ENCODE measurements around the gene FLCN.

FLCN gene

DNA sequence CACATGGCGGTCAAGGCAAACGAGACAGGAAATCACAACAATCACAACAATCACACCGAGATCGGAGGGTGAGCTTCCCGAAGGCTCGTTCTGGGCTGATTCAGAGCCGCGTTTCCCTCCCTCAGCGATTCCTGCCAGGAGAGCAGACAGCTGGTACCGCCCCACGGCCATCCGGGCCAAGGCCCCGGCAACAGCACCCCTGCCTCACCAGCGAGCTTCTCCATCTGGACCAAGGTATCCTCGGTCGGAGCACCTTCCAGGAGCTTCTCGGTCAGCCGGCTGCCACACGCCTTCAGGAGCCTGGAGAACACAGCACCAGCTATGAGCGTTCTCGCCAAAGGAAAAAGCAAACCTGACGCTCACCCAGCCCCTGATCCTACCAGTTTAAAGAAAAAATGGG lies 15.6 kb downstream of the FLCN start:
- in situ Hi-C loops (cut with HindIII; ENCODE audit: low sequenced_read_pairs) = no loop called here

DNA sequence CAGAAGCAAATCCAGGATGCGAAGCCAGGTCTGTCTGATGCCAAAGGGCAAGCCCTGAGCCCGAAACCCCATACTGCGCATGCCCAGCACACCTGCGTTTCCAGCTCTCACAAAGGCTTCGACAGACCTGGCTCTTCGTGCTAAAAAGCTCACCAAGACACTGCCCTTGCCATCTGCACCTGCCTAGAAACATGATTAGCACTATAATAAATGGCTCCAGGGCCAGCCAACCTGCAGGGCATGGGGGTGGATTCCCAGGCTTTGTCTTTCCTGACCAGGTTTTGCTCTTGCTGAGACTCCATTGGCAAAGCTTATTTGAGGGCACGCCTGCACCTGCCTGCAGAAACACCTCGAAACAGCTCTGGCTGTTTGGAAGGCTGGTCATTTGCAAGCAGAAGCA lies 16.4 kb downstream of the FLCN start:
- DNase-seq (ENCODE audit: low read depth, low spot score) = no peak
- in situ Hi-C loops (cut with HindIII; ENCODE audit: low sequenced_read_pairs) = no loop called here
- TF ChIP-seq, protein P1, sequence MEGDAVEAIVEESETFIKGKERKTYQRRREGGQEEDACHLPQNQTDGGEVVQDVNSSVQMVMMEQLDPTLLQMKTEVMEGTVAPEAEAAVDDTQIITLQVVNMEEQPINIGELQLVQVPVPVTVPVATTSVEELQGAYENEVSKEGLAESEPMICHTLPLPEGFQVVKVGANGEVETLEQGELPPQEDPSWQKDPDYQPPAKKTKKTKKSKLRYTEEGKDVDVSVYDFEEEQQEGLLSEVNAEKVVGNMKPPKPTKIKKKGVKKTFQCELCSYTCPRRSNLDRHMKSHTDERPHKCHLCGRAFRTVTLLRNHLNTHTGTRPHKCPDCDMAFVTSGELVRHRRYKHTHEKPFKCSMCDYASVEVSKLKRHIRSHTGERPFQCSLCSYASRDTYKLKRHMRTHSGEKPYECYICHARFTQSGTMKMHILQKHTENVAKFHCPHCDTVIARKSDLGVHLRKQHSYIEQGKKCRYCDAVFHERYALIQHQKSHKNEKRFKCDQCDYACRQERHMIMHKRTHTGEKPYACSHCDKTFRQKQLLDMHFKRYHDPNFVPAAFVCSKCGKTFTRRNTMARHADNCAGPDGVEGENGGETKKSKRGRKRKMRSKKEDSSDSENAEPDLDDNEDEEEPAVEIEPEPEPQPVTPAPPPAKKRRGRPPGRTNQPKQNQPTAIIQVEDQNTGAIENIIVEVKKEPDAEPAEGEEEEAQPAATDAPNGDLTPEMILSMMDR (IDR thresholded peaks at IDR 0.05; ENCODE audit: low read depth, low read length) = no peak
- H3K4me3 ChIP-seq (ENCODE audit: low read depth, low read length) = no peak overlapping the region

More for the DNA sequence above, 15.6 kb downstream of the FLCN start:
- TF ChIP-seq, protein P1 (IDR thresholded peaks at IDR 0.05; ENCODE audit: low read depth, low read length) = no peak
- no peak overlapping the region for H3K4me3 ChIP-seq (ENCODE audit: low read depth, low read length)
- DNase-seq (ENCODE audit: low read depth, low spot score) = no peak

DNA sequence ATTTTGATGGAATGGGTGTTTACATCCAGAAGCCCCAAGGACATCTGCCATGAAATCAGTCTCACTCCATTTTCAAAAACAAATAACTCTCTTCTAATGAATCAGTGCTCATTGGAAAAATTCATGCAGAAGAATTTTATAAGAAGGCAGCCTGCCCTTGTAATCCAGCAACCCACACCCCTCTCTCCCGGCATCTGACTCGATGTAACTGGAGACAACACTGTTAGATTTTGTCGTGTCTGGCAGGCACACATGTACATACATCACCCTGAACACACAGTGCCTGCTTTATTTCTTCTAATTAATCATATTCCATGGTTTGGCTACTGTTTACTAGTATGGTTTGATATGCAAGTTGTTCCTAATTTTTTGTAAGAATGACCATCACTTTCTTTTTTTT lies 19.0 kb downstream of the FLCN start:
- no peak overlapping the region for H3K4me3 ChIP-seq (ENCODE audit: low read depth, low read length)
- in situ Hi-C loops (cut with HindIII; ENCODE audit: low sequenced_read_pairs) = no loop called here
- no peak for DNase-seq (ENCODE audit: low read depth, low spot score)
- TF ChIP-seq, protein P1 (IDR thresholded peaks at IDR 0.05; ENCODE audit: low read depth, low read length) = no peak

DNA sequence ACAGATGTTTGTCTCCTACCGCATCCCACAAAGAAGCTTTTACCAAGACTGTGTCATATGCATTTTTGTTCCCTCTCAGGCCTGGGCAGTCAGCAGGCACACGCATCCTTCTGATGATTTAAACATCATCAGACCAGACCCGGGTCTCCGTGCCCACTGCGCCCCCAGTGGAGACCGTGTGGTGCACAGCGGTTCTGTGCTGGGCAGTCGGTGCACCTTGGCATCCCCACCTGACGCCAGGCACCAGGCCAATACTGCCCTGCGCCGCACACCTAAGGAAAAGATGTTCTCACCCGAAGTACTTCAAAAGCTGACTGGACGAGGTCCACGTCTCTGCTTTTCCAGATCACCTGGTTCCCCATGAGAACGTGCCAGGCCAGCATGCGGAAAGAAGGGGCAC lies 20.2 kb downstream of the FLCN start:
- no peak for DNase-seq (ENCODE audit: low read depth, low spot score)
- in situ Hi-C loops (cut with HindIII; ENCODE audit: low sequenced_read_pairs) = no loop called here
- no peak overlapping the region for H3K4me3 ChIP-seq (ENCODE audit: low read depth, low read length)
- TF ChIP-seq, protein P1 (IDR thresholded peaks at IDR 0.05; ENCODE audit: low read depth, low read length) = no peak

DNA sequence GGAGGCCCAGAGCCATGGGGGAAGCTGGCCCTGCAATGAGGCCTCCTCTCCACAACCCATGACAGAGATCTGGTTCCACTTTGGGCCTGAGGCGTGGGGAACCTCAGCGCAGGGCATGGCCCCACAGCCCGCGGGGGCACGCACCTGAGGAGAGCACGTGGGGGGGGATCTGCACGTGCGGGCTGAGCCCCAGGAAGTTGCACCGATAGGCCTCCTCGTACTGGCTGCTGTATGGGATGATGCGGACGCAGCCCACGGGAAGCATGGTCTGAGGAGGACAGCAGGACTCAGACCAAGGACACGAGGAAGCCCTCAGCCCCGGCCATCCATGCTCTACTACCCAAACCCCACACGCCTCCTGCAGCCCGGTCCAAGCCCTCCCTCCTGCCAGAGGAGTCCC lies 20.7 kb downstream of the FLCN start:
- H3K4me3 ChIP-seq (ENCODE audit: low read depth, low read length) = no peak overlapping the region
- no peak for DNase-seq (ENCODE audit: low read depth, low spot score)
- in situ Hi-C loops (cut with HindIII; ENCODE audit: low sequenced_read_pairs) = no loop called here
- TF ChIP-seq, protein P1 (IDR thresholded peaks at IDR 0.05; ENCODE audit: low read depth, low read length) = no peak

DNA sequence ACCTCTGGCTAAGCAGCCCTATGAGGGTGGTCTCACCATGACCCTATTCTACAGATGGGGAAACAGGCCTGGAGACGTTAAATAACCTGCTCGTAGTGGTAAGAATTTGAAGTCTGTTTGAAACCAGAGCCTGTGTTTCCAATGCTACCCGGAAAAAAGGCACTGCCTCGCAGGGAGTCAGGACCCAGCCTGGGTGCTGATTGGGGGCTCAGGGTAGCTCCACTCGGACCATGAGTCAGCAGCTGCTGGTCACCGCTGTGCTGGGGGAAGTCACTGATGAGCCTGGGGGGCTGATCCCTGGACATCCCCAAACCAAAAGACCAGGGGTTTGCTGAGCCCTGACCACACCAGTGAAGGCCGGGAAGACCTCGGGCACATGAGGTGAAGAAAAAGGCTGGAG lies 21.4 kb downstream of the FLCN start:
- DNase-seq (ENCODE audit: low read depth, low spot score) = no peak
- TF ChIP-seq, protein P1 (IDR thresholded peaks at IDR 0.05; ENCODE audit: low read depth, low read length) = no peak
- H3K4me3 ChIP-seq (ENCODE audit: low read depth, low read length) = no peak overlapping the region
- in situ Hi-C loops (cut with HindIII; ENCODE audit: low sequenced_read_pairs) = no loop called here

Data from astrocyte of the spinal cord (primary cell).